Measurements from ENCODE around the gene PGAM2. TPM values are rescaled to one million over a fixed set of nuclear protein-coding genes. Genes with fewer than 3 reads are reported as not detected.

Gene PGAM2
- total RNA-seq, 1 experiment from 2014 or later, result 0.13 TPM

- H3K4me1 ChIP-seq (replicated peaks), result peaks cover 55% of the 10 kb centered on the region
- DNase-seq (ENCODE audit: low read depth in 1 of 2, low spot score in 2 of 2), result no peak
- no peak overlapping the region for H3K27ac ChIP-seq
- no peaks in the 10 kb centered on the region for H3K27me3 ChIP-seq (replicated peaks)
- H3K9me3 ChIP-seq (replicated peaks), result no peaks in the 10 kb centered on the region
- peaks cover 19% of the 10 kb centered on the region for H3K36me3 ChIP-seq
- no peak overlapping the region for H3K4me3 ChIP-seq
Observed at GRCh38 chr7:44083796-44084195, 18.4 kb upstream of the PGAM2 start.

GRCh38 chr7:44082541-44083207 lies 17.3 kb upstream of the PGAM2 start:
- H3K4me3 ChIP-seq, result peak overlapping the region; percentile 71
- no peaks in the 10 kb centered on the region for H3K9me3 ChIP-seq (replicated peaks)
- H3K27me3 ChIP-seq (replicated peaks), result no peaks in the 10 kb centered on the region
- peak overlapping the region; percentile 83 for H3K27ac ChIP-seq
- H3K4me1 ChIP-seq (replicated peaks), result peaks cover 44% of the 10 kb centered on the region
- peak; percentile 96 to 99 for DNase-seq (ENCODE audit: low read depth in 1 of 2, low spot score in 2 of 2)
- peaks cover 31% of the 10 kb centered on the region for H3K36me3 ChIP-seq

- Histone ChIP-seq H3K4me3 (peak overlapping the region; percentile 71), H3K9me3 (replicated peaks) (no peaks in the 10 kb centered on the region), H3K27ac (no peak overlapping the region), H3K36me3 (peaks cover 41% of the 10 kb centered on the region), H3K27me3 (replicated peaks) (no peaks in the 10 kb centered on the region), H3K4me1 (replicated peaks) (peaks cover 37% of the 10 kb centered on the region)
- DNase-seq (ENCODE audit: low read depth in 1 of 2, low spot score in 2 of 2), result no peak
Observed at GRCh38 chr7:44081266-44081748, 15.9 kb upstream of the PGAM2 start.

GRCh38 chr7:44080686-44081265 lies 15.4 kb upstream of the PGAM2 start:
- H3K27me3 ChIP-seq (replicated peaks), result no peaks in the 10 kb centered on the region
- peaks cover 37% of the 10 kb centered on the region for H3K4me1 ChIP-seq (replicated peaks)
- peaks cover 46% of the 10 kb centered on the region for H3K36me3 ChIP-seq
- no peak for DNase-seq (ENCODE audit: low read depth in 1 of 2, low spot score in 2 of 2)
- no peak overlapping the region for H3K4me3 ChIP-seq
- H3K27ac ChIP-seq, result no peak overlapping the region
- no peaks in the 10 kb centered on the region for H3K9me3 ChIP-seq (replicated peaks)

- Histone ChIP-seq H3K27ac (no peak overlapping the region), H3K36me3 (peaks cover 48% of the 10 kb centered on the region), H3K27me3 (replicated peaks) (no peaks in the 10 kb centered on the region), H3K4me3 (no peak overlapping the region), H3K4me1 (replicated peaks) (peaks cover 30% of the 10 kb centered on the region), H3K9me3 (replicated peaks) (no peaks in the 10 kb centered on the region)
- no peak for DNase-seq (ENCODE audit: low read depth in 1 of 2, low spot score in 2 of 2)
Observed at GRCh38 chr7:44080118-44080517, 14.8 kb upstream of the PGAM2 start.

- peaks cover 25% of the 10 kb centered on the region for H3K4me1 ChIP-seq (replicated peaks)
- peaks cover 55% of the 10 kb centered on the region for H3K36me3 ChIP-seq
- no peaks in the 10 kb centered on the region for H3K9me3 ChIP-seq (replicated peaks)
- H3K4me3 ChIP-seq, result no peak overlapping the region
- no peaks in the 10 kb centered on the region for H3K27me3 ChIP-seq (replicated peaks)
- DNase-seq (ENCODE audit: low read depth in 1 of 2, low spot score in 2 of 2), result no peak
- no peak overlapping the region for H3K27ac ChIP-seq
Observed at GRCh38 chr7:44079331-44080021, 14.1 kb upstream of the PGAM2 start.

- Histone ChIP-seq H3K36me3 (peaks cover 64% of the 10 kb centered on the region), H3K4me1 (replicated peaks) (peaks cover 25% of the 10 kb centered on the region), H3K27me3 (replicated peaks) (no peaks in the 10 kb centered on the region), H3K27ac (no peak overlapping the region), H3K4me3 (no peak overlapping the region), H3K9me3 (replicated peaks) (no peaks in the 10 kb centered on the region)
- DNase-seq (ENCODE audit: low read depth in 1 of 2, low spot score in 2 of 2), result no peak
Observed at GRCh38 chr7:44078521-44078920, 13.2 kb upstream of the PGAM2 start.

- DNase-seq (ENCODE audit: low read depth in 1 of 2, low spot score in 2 of 2), result no peak
- Histone ChIP-seq H3K9me3 (replicated peaks) (no peaks in the 10 kb centered on the region), H3K27ac (no peak overlapping the region), H3K4me1 (replicated peaks) (peaks cover 20% of the 10 kb centered on the region), H3K4me3 (no peak overlapping the region), H3K27me3 (replicated peaks) (no peaks in the 10 kb centered on the region), H3K36me3 (peaks cover 73% of the 10 kb centered on the region)
Observed at GRCh38 chr7:44077681-44078091, 12.3 kb upstream of the PGAM2 start.

- Histone ChIP-seq H3K27me3 (replicated peaks) (no peaks in the 10 kb centered on the region), H3K36me3 (peaks cover 74% of the 10 kb centered on the region), H3K9me3 (replicated peaks) (no peaks in the 10 kb centered on the region)
Observed at GRCh38 chr7:44077061-44077460, 11.7 kb upstream of the PGAM2 start.

GRCh38 chr7:44076101-44076895 lies 10.9 kb upstream of the PGAM2 start:
- H3K4me3 ChIP-seq, result no peak overlapping the region
- peaks cover 22% of the 10 kb centered on the region for H3K4me1 ChIP-seq (replicated peaks)
- peaks cover 74% of the 10 kb centered on the region for H3K36me3 ChIP-seq
- no peaks in the 10 kb centered on the region for H3K27me3 ChIP-seq (replicated peaks)
- H3K9me3 ChIP-seq (replicated peaks), result no peaks in the 10 kb centered on the region
- H3K27ac ChIP-seq, result no peak overlapping the region
- no peak for DNase-seq (ENCODE audit: low read depth in 1 of 2, low spot score in 2 of 2)

More at GRCh38 chr7:44077061-44077460, 11.7 kb upstream of the PGAM2 start:
- no peak for DNase-seq (ENCODE audit: low read depth in 1 of 2, low spot score in 2 of 2)
- Histone ChIP-seq H3K4me1 (replicated peaks) (peaks cover 26% of the 10 kb centered on the region), H3K27ac (no peak overlapping the region), H3K4me3 (no peak overlapping the region)

- H3K4me3 ChIP-seq, result no peak overlapping the region
- no peak for DNase-seq (ENCODE audit: low read depth in 1 of 2, low spot score in 2 of 2)
- H3K4me1 ChIP-seq (replicated peaks), result peaks cover 20% of the 10 kb centered on the region
- H3K27ac ChIP-seq, result no peak overlapping the region
- H3K36me3 ChIP-seq, result peaks cover 70% of the 10 kb centered on the region
- no peaks in the 10 kb centered on the region for H3K27me3 ChIP-seq (replicated peaks)
- H3K9me3 ChIP-seq (replicated peaks), result no peaks in the 10 kb centered on the region
Observed at GRCh38 chr7:44075296-44076075, 10.1 kb upstream of the PGAM2 start.

- Histone ChIP-seq H3K27ac (peak overlapping the region; percentile 79), H3K4me3 (no peak overlapping the region), H3K4me1 (replicated peaks) (peaks cover 20% of the 10 kb centered on the region), H3K27me3 (replicated peaks) (no peaks in the 10 kb centered on the region), H3K9me3 (replicated peaks) (no peaks in the 10 kb centered on the region), H3K36me3 (peaks cover 60% of the 10 kb centered on the region)
- no peak for DNase-seq (ENCODE audit: low read depth in 1 of 2, low spot score in 2 of 2)
Observed at GRCh38 chr7:44074349-44074695, 9.0 kb upstream of the PGAM2 start.

All from SJSA1 (cell line).